Measurements from ENCODE around the gene ATG4D.

ATG4D gene

GRCh38 chr19:10553087-10553667 is 9.5 kb downstream of the ATG4D start:
- Histone ChIP-seq H3K27me3 (ENCODE audit: insufficient read depth, low read length) (no peaks in the 10 kb centered on the region), H3K36me3 (ENCODE audit: insufficient read depth, low read length) (peaks cover 9% of the 10 kb centered on the region), H3K4me1 (ENCODE audit: control insufficient read depth, insufficient read depth, low read length, unreplicated experiment) (no peaks in the 10 kb centered on the region), H2AFZ (ENCODE audit: low read length, unreplicated experiment) (no peak overlapping the region), H3K79me2 (ENCODE audit: control insufficient read depth, insufficient read depth, low read length, unreplicated experiment) (no peaks in the 10 kb centered on the region), H3K4me3 (ENCODE audit: low read depth, low read length) (no peak overlapping the region), H3K27ac (ENCODE audit: low read depth, low read length) (no peak overlapping the region)

- Histone ChIP-seq H2AFZ (ENCODE audit: low read length, unreplicated experiment) (no peak overlapping the region), H3K4me3 (ENCODE audit: low read depth, low read length) (no peak overlapping the region), H3K27ac (ENCODE audit: low read depth, low read length) (no peak overlapping the region), H3K27me3 (ENCODE audit: insufficient read depth, low read length) (no peaks in the 10 kb centered on the region), H3K36me3 (ENCODE audit: insufficient read depth, low read length) (peaks cover 9% of the 10 kb centered on the region), H3K79me2 (ENCODE audit: control insufficient read depth, insufficient read depth, low read length, unreplicated experiment) (no peaks in the 10 kb centered on the region), H3K4me1 (ENCODE audit: control insufficient read depth, insufficient read depth, low read length, unreplicated experiment) (no peaks in the 10 kb centered on the region)
Observed at GRCh38 chr19:10553943-10554381, 10.3 kb downstream of the ATG4D start.

GRCh38 chr19:10554760-10555609 is 11.3 kb downstream of the ATG4D start:
- no peaks in the 10 kb centered on the region for H3K4me1 ChIP-seq (ENCODE audit: control insufficient read depth, insufficient read depth, low read length, unreplicated experiment)
- peaks cover 9% of the 10 kb centered on the region for H3K36me3 ChIP-seq (ENCODE audit: insufficient read depth, low read length)
- H3K27ac ChIP-seq (ENCODE audit: low read depth, low read length), result no peak overlapping the region
- H3K79me2 ChIP-seq (ENCODE audit: control insufficient read depth, insufficient read depth, low read length, unreplicated experiment), result no peaks in the 10 kb centered on the region
- H3K4me3 ChIP-seq (ENCODE audit: low read depth, low read length), result no peak overlapping the region
- H2AFZ ChIP-seq (ENCODE audit: low read length, unreplicated experiment), result no peak overlapping the region
- no peaks in the 10 kb centered on the region for H3K27me3 ChIP-seq (ENCODE audit: insufficient read depth, low read length)

- Histone ChIP-seq H3K4me3 (ENCODE audit: low read depth, low read length) (no peak overlapping the region), H3K27ac (ENCODE audit: low read depth, low read length) (no peak overlapping the region), H3K4me1 (ENCODE audit: control insufficient read depth, insufficient read depth, low read length, unreplicated experiment) (no peaks in the 10 kb centered on the region), H3K79me2 (ENCODE audit: control insufficient read depth, insufficient read depth, low read length, unreplicated experiment) (no peaks in the 10 kb centered on the region), H3K36me3 (ENCODE audit: insufficient read depth, low read length) (peaks cover 9% of the 10 kb centered on the region), H3K27me3 (ENCODE audit: insufficient read depth, low read length) (no peaks in the 10 kb centered on the region), H2AFZ (ENCODE audit: low read length, unreplicated experiment) (no peak overlapping the region)
Observed at GRCh38 chr19:10555610-10555973, 11.9 kb downstream of the ATG4D start.

GRCh38 chr19:10557603-10558197 is 14.0 kb downstream of the ATG4D start:
- H3K4me3 ChIP-seq (ENCODE audit: low read depth, low read length), result no peak overlapping the region
- peaks cover 4% of the 10 kb centered on the region for H3K36me3 ChIP-seq (ENCODE audit: insufficient read depth, low read length)
- peaks cover 2% of the 10 kb centered on the region for H3K79me2 ChIP-seq (ENCODE audit: control insufficient read depth, insufficient read depth, low read length, unreplicated experiment)
- H3K4me1 ChIP-seq (ENCODE audit: control insufficient read depth, insufficient read depth, low read length, unreplicated experiment), result no peaks in the 10 kb centered on the region
- H3K27me3 ChIP-seq (ENCODE audit: insufficient read depth, low read length), result no peaks in the 10 kb centered on the region
- H2AFZ ChIP-seq (ENCODE audit: low read length, unreplicated experiment), result no peak overlapping the region
- H3K27ac ChIP-seq (ENCODE audit: low read depth, low read length), result no peak overlapping the region

- Histone ChIP-seq H3K4me3 (ENCODE audit: low read depth, low read length) (no peak overlapping the region), H3K79me2 (ENCODE audit: control insufficient read depth, insufficient read depth, low read length, unreplicated experiment) (peaks cover 12% of the 10 kb centered on the region), H3K27me3 (ENCODE audit: insufficient read depth, low read length) (no peaks in the 10 kb centered on the region), H3K4me1 (ENCODE audit: control insufficient read depth, insufficient read depth, low read length, unreplicated experiment) (peaks cover 7% of the 10 kb centered on the region), H3K36me3 (ENCODE audit: insufficient read depth, low read length) (no peaks in the 10 kb centered on the region), H2AFZ (ENCODE audit: low read length, unreplicated experiment) (no peak overlapping the region), H3K27ac (ENCODE audit: low read depth, low read length) (no peak overlapping the region)
Observed at GRCh38 chr19:10560154-10560553, 16.4 kb downstream of the ATG4D start.

GRCh38 chr19:10562609-10563008 is 18.9 kb downstream of the ATG4D start:
- no peak overlapping the region for H2AFZ ChIP-seq (ENCODE audit: low read length, unreplicated experiment)
- peaks cover 21% of the 10 kb centered on the region for H3K4me1 ChIP-seq (ENCODE audit: control insufficient read depth, insufficient read depth, low read length, unreplicated experiment)
- H3K27ac ChIP-seq (ENCODE audit: low read depth, low read length), result no peak overlapping the region
- H3K36me3 ChIP-seq (ENCODE audit: insufficient read depth, low read length), result no peaks in the 10 kb centered on the region
- no peaks in the 10 kb centered on the region for H3K27me3 ChIP-seq (ENCODE audit: insufficient read depth, low read length)
- H3K4me3 ChIP-seq (ENCODE audit: low read depth, low read length), result no peak overlapping the region
- H3K79me2 ChIP-seq (ENCODE audit: control insufficient read depth, insufficient read depth, low read length, unreplicated experiment), result peaks cover 23% of the 10 kb centered on the region

GRCh38 chr19:10565028-10565566 is 21.4 kb downstream of the ATG4D start:
- Histone ChIP-seq H3K79me2 (ENCODE audit: control insufficient read depth, insufficient read depth, low read length, unreplicated experiment) (peaks cover 31% of the 10 kb centered on the region), H3K36me3 (ENCODE audit: insufficient read depth, low read length) (no peaks in the 10 kb centered on the region), H3K27ac (ENCODE audit: low read depth, low read length) (peak overlapping the region; percentile 34; the same call in 1 of the 2 replicates), H3K4me3 (ENCODE audit: low read depth, low read length) (peak overlapping the region; percentile 97), H2AFZ (ENCODE audit: low read length, unreplicated experiment) (peak overlapping the region; percentile 80), H3K27me3 (ENCODE audit: insufficient read depth, low read length) (no peaks in the 10 kb centered on the region), H3K4me1 (ENCODE audit: control insufficient read depth, insufficient read depth, low read length, unreplicated experiment) (peaks cover 21% of the 10 kb centered on the region)

- H3K4me3 ChIP-seq (ENCODE audit: low read depth, low read length), result peak within 1 kb of the TSS; percentile 97
- peaks cover 21% of the 10 kb centered on the region for H3K4me1 ChIP-seq (ENCODE audit: control insufficient read depth, insufficient read depth, low read length, unreplicated experiment)
- no peaks in the 10 kb centered on the region for H3K27me3 ChIP-seq (ENCODE audit: insufficient read depth, low read length)
- H3K79me2 ChIP-seq (ENCODE audit: control insufficient read depth, insufficient read depth, low read length, unreplicated experiment), result peaks cover 31% of the 10 kb centered on the region
- H3K27ac ChIP-seq (ENCODE audit: low read depth, low read length), result peak within 1 kb of the TSS; percentile 65
- H3K36me3 ChIP-seq (ENCODE audit: insufficient read depth, low read length), result no peaks in the 10 kb centered on the region
- peak within 1 kb of the TSS; percentile 80 for H2AFZ ChIP-seq (ENCODE audit: low read length, unreplicated experiment)
Observed at GRCh38 chr19:10565567-10566407, 22.1 kb downstream of the ATG4D start, which contains the start of gene KRI1. KRI1 (minus strand) TSS chr19:10566010; CDS start chr19:10565999, 11 bp downstream.

- H2AFZ ChIP-seq (ENCODE audit: low read length, unreplicated experiment), result peak overlapping the region; percentile 14
- H3K4me1 ChIP-seq (ENCODE audit: control insufficient read depth, insufficient read depth, low read length, unreplicated experiment), result peaks cover 21% of the 10 kb centered on the region
- H3K79me2 ChIP-seq (ENCODE audit: control insufficient read depth, insufficient read depth, low read length, unreplicated experiment), result peaks cover 31% of the 10 kb centered on the region
- no peaks in the 10 kb centered on the region for H3K27me3 ChIP-seq (ENCODE audit: insufficient read depth, low read length)
- peak overlapping the region; percentile 76 for H3K4me3 ChIP-seq (ENCODE audit: low read depth, low read length)
- H3K36me3 ChIP-seq (ENCODE audit: insufficient read depth, low read length), result no peaks in the 10 kb centered on the region
- peak overlapping the region; percentile 65 for H3K27ac ChIP-seq (ENCODE audit: low read depth, low read length)
Observed at GRCh38 chr19:10566408-10566657, 22.6 kb downstream of the ATG4D start.
